Brain microvascular endothelial cell (primary cell): Measurements from ENCODE around the gene TBC1D30.

Source experiments
- DNase-seq: peaks from one replicate; pipeline ENCODE4 v3.0.0-alpha.2; 2020
- H3K27ac ChIP-seq: fragments of 250-450 bp; sonication (Bioruptor Pico); 2 replicates; pipeline ENCODE4 v1.5.1; 2020; ENCODE audit warnings: mild to moderate bottlenecking, moderate library complexity
- H3K27me3 ChIP-seq: fragments of 250-450 bp; sonication (Bioruptor Pico); replicated peaks from 2 replicates; pipeline ENCODE4 v1.5.1; 2020; ENCODE audit warnings: mild to moderate bottlenecking
- H3K36me3 ChIP-seq: fragments of 250-450 bp; sonication (Bioruptor Pico); replicated peaks from 2 replicates; pipeline ENCODE4 v1.5.1; 2020; ENCODE audit warnings: mild to moderate bottlenecking
- H3K4me3 ChIP-seq: 2 replicates; pipeline ENCODE4 v1.5.1; 2011; ENCODE audit warnings: low read depth, mild to moderate bottlenecking, control low read depth, low read length, moderate library complexity
- in situ Hi-C: cut with HindIII; loops from 2 replicates; pipeline ENCODE4 v1.10.0; 2017; ENCODE audit warnings: low sequenced_read_pairs, low pct_ligation_motif_present
- TF ChIP-seq, protein P1 (sequence below): IDR thresholded peaks from 2 replicates; pipeline ENCODE4 v1.5.1; 2011; ENCODE audit warnings: low read depth, mild to moderate bottlenecking, moderate library complexity, low read length, control low read depth, inconsistent platforms; ENCODE audit errors: missing control alignments

TBC1D30 gene

DNA sequence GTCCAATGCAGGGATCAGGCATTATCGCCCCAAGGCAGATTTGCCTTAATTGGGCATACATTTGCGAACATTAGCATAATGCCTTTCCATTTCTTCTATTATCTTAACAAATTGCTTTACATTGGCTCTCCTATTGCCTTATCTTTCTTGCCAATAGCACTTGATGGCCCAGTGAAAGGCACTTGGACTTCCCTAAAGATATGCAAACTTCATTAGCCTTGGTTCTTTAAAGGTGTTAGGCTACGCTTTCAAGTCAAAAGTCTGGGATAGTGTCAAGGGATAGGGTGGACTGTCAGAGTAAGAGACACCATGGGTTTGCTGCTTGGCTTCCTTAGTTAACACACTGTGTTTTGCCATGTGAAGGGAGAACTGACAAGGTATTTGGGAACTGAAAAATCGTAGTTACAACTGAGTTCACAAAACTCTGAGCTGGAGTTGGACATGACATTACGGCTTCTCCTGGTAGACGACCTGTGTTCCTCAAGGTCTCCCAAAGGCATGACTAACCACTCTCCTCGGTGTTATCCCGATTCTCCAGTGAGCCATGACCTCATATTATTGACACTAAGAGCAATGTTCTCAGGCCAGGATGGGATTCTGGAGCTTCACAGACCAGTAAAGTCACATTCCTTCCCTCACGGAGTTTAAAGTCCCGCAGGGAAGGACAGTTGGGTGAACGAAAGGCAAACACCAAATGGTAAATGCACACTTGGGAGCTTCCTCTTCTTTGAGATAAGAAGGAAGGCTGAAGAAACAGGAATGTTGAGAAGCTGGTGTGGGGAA, 65.2 kb downstream of the TBC1D30 start:
- Histone ChIP-seq H3K27me3 (peaks cover 2% of the 10 kb centered on the region), H3K4me3 (no peak overlapping the region), H3K27ac (no peak overlapping the region), H3K36me3 (no peaks in the 10 kb centered on the region)
- no peak for DNase-seq
- in situ Hi-C loops, result no loop called here
- TF ChIP-seq, protein P1, sequence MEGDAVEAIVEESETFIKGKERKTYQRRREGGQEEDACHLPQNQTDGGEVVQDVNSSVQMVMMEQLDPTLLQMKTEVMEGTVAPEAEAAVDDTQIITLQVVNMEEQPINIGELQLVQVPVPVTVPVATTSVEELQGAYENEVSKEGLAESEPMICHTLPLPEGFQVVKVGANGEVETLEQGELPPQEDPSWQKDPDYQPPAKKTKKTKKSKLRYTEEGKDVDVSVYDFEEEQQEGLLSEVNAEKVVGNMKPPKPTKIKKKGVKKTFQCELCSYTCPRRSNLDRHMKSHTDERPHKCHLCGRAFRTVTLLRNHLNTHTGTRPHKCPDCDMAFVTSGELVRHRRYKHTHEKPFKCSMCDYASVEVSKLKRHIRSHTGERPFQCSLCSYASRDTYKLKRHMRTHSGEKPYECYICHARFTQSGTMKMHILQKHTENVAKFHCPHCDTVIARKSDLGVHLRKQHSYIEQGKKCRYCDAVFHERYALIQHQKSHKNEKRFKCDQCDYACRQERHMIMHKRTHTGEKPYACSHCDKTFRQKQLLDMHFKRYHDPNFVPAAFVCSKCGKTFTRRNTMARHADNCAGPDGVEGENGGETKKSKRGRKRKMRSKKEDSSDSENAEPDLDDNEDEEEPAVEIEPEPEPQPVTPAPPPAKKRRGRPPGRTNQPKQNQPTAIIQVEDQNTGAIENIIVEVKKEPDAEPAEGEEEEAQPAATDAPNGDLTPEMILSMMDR, result no peak

DNA sequence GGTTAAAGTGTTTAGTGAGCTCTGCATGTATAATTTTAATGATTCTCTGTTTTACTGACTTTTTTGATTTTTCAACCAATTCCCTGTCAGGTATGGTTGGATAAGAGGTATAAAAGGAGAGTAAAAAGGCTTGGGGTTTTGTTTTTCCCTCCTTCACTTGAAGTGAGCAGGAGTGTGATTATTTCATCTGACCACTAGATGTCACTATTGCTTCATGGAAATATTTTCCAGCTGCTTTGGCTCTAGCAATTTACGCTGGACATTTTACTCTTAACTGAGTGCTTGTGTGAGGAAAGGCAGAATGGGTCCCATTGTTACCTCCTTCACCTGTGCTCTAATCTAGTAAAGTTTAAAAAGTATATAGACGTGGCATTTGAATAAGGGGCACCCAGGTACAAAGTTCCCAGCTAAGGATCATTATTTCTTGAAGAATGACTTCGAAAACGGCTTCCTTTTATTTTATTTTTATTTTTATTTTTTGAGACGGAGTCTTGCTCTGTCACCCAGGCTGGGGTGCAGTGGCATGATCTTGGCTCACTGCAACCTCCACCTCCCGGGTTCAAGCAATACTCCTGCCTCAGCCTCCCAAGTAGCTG, 66.5 kb downstream of the TBC1D30 start:
- no peaks in the 10 kb centered on the region for H3K36me3 ChIP-seq
- in situ Hi-C loops, result no loop called here

DNA sequence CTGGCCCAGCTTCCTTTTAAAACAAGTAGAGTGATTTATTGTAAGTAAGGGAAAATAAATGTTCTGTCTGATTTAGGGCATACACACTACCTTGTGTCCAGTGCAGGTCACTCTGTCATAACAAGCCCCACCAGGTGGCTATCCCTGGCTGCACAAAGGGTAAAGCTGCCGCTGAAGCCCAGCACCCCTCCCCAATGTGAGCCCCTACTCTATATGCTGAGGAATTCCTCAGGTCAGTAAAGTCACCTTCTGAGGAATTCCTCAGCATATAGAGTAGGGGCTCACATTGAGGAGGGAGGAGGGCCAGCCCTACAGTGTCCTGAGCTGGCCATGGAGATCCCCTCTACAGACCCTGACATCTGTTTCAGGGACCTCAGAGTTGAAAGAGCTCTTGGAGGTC, 67.2 kb downstream of the TBC1D30 start:
- Histone ChIP-seq H3K36me3 (no peaks in the 10 kb centered on the region), H3K27ac (no peak overlapping the region), H3K27me3 (peaks cover 2% of the 10 kb centered on the region), H3K4me3 (no peak overlapping the region)
- DNase-seq, result no peak
- in situ Hi-C loops, result no loop called here
- TF ChIP-seq, protein P1, result no peak

More for the DNA sequence above, 66.5 kb downstream of the TBC1D30 start:
- TF ChIP-seq, protein P1, result peak; percentile 45
- Histone ChIP-seq H3K27me3 (peaks cover 2% of the 10 kb centered on the region), H3K27ac (no peak overlapping the region), H3K4me3 (no peak overlapping the region)
- DNase-seq, result peak; percentile 43

DNA sequence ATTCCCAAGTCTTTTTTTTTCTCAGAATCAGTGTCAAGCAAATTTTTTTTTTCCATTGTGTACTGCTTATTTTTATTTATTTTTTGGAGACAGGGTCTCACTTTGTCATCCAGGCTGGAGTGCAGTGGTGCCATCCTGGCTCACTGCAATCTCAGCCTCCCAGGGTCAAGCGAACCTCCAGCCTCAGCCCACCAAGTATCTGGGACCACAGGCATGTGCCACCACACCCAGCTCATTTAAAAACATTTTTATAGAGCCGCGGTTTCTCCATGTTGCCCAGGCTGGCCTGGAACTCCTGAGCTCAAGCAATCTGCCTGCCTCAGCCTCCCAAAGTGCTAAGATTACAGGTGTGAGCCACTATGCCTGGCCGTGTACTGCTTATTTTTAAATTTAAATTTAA, 68.1 kb downstream of the TBC1D30 start:
- Histone ChIP-seq H3K27ac (no peak overlapping the region), H3K4me3 (no peak overlapping the region), H3K36me3 (no peaks in the 10 kb centered on the region), H3K27me3 (peaks cover 2% of the 10 kb centered on the region)
- in situ Hi-C loops, result no loop called here
- no peak for DNase-seq
- TF ChIP-seq, protein P1, result no peak

DNA sequence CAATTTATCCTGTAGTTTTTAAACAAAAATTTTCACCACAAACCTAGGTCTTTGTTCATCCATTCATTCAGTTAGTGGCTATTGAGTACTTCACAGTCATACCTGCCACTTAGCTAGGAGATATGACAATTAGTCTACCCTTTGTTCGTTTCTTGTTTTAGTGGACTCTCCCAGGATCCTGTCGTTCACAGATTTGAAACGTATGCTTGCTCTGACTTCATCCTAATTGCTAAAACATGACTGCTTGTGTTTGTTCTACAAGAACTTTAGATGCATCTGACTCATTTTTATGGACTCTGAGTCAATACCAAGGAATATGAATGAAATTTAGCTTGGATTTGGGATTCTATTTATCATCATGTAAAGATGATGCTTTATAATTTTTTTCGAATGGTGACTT, 69.5 kb downstream of the TBC1D30 start:
- in situ Hi-C loops, result no loop called here
- H3K27ac ChIP-seq, result no peak overlapping the region
- H3K4me3 ChIP-seq, result no peak overlapping the region
- peaks cover 2% of the 10 kb centered on the region for H3K27me3 ChIP-seq
- no peaks in the 10 kb centered on the region for H3K36me3 ChIP-seq
- DNase-seq, result peak; percentile 11
- TF ChIP-seq, protein P1, result no peak
